Neural crest cell (in vitro differentiated cells): ENCODE results near the gene OAS3. TPM values are rescaled to one million over a fixed set of nuclear protein-coding genes. Genes with fewer than 3 reads are reported as not detected.

ENCODE experiments used
- DNase-seq: peaks from one replicate; pipeline ENCODE4 v3.0.0; 2021; ENCODE audit warnings: low read depth, mixed read lengths, low spot score
- H3K27ac Mint-ChIP-seq: one replicate; pipeline ENCODE4 v1.8.0; 2021; ENCODE audit warnings: mild to moderate bottlenecking, mixed read lengths; ENCODE audit not compliant: unreplicated experiment
- H3K27me3 Mint-ChIP-seq: 2 replicates; pipeline ENCODE4 v1.8.0; 2021; ENCODE audit warnings: low read depth, mild to moderate bottlenecking, mixed read lengths
- H3K36me3 Mint-ChIP-seq: 2 replicates; pipeline ENCODE4 v1.8.0; 2021; ENCODE audit warnings: low read depth, mild to moderate bottlenecking, mixed read lengths
- H3K4me1 Mint-ChIP-seq: 2 replicates; pipeline ENCODE4 v1.8.0; 2021; ENCODE audit warnings: mixed read lengths
- H3K4me3 Mint-ChIP-seq: one replicate; pipeline ENCODE4 v1.8.0; 2021; ENCODE audit warnings: mild to moderate bottlenecking, mixed read lengths
- H3K9me3 Mint-ChIP-seq: 2 replicates; pipeline ENCODE4 v1.8.0; 2021; ENCODE audit warnings: mixed read lengths
- CTCF ChIP-seq: fragments of 200-600 bp; sonication (generic); conservative IDR thresholded peaks from 2 replicates; pipeline ENCODE4 v1.5.0; 2021; ENCODE audit warnings: antibody characterized with exemption, mild to moderate bottlenecking
- total RNA-seq: library from RNA; stranded (reverse); gene quantifications from 2 replicates; pipeline ENCODE4 v1.2.1, GENCODE V29; 2021

The OAS3 gene
- total RNA-seq, 1 donor from 2014 or later, result 0.54 TPM

- Mint-ChIP-seq H3K4me1 (no peaks in the 10 kb centered on the region), H3K4me3 (no peak overlapping the region), H3K27me3 (peaks cover 20% of the 10 kb centered on the region), H3K36me3 (peaks cover 2% of the 10 kb centered on the region), H3K9me3 (peaks cover 10% of the 10 kb centered on the region), H3K27ac (no peak overlapping the region)
- TF ChIP-seq CTCF, result no peak
- no peak for DNase-seq
These were observed 24.3 kb downstream of the OAS3 start for GRCh38 chr12:112962561-112962960.

GRCh38 chr12:112963227-112963861 lies 25.1 kb downstream of the OAS3 start:
- no peak for TF ChIP-seq CTCF
- Mint-ChIP-seq H3K9me3 (peaks cover 5% of the 10 kb centered on the region), H3K27me3 (peaks cover 15% of the 10 kb centered on the region), H3K36me3 (no peaks in the 10 kb centered on the region), H3K27ac (no peak overlapping the region), H3K4me1 (no peaks in the 10 kb centered on the region), H3K4me3 (no peak overlapping the region)
- no peak for DNase-seq

DNA sequence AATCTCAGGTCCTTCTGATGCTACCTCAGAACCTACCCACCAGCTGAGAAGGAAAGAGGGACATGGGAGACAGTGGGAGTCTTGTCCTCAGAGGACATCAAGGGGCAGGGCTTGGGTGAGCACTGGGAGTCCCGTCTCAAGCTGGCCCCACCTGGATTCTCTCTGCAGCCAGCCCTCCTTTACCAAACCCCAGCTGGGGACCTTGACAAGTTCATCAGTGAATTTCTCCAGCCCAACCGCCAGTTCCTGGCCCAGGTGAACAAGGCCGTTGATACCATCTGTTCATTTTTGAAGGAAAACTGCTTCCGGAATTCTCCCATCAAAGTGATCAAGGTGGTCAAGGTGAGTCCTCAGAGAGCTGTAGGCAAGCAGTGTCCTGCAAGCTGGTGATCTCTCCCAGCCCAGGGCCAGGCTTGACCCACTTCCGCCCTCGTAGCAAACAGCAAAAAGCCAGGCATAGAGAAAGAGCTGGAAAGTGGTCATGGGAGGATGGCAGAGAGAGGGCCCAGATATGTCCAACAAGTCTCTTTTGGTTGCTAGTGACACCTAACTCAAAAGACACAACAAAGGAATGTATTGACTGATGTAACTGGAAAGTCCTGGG lies 25.9 kb downstream of the OAS3 start:
- Mint-ChIP-seq H3K27me3 (peaks cover 15% of the 10 kb centered on the region), H3K4me1 (no peaks in the 10 kb centered on the region), H3K9me3 (peaks cover 5% of the 10 kb centered on the region), H3K27ac (no peak overlapping the region), H3K4me3 (no peak overlapping the region), H3K36me3 (no peaks in the 10 kb centered on the region)
- TF ChIP-seq CTCF, result no peak
- no peak for DNase-seq

DNA sequence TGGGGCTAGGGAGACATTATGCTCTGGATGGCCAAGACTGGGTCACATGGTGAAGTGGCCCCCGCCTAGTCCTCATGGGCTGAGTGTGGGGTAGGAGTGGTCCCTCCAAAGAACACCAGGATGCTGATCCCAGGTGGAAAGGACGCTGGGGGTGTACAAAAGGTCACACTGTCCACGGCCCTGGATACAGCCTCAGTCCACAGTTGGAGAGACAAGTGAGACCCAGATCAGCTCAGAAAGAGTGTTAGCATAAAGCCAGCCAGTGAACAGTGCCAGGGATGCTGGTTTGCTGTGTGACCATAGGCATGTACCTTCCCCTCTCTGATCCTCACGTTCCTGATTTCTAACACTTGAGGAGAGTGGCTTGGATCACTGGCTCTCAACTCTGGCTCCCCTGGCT lies 26.6 kb downstream of the OAS3 start:
- no peak overlapping the region for H3K27ac Mint-ChIP-seq
- no peaks in the 10 kb centered on the region for H3K4me1 Mint-ChIP-seq
- no peak for TF ChIP-seq CTCF
- no peak overlapping the region for H3K4me3 Mint-ChIP-seq
- no peak for DNase-seq
- no peaks in the 10 kb centered on the region for H3K36me3 Mint-ChIP-seq
- no peaks in the 10 kb centered on the region for H3K9me3 Mint-ChIP-seq
- peaks cover 15% of the 10 kb centered on the region for H3K27me3 Mint-ChIP-seq

DNA sequence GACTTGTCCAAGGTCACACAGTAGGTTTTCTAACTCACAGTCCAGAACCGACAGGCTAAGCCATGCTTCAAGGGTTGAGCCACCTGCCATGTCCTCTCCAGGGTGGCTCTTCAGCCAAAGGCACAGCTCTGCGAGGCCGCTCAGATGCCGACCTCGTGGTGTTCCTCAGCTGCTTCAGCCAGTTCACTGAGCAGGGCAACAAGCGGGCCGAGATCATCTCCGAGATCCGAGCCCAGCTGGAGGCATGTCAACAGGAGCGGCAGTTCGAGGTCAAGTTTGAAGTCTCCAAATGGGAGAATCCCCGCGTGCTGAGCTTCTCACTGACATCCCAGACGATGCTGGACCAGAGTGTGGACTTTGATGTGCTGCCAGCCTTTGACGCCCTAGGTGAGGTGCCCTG lies 27.4 kb downstream of the OAS3 start:
- no peak for TF ChIP-seq CTCF
- Mint-ChIP-seq H3K27me3 (peaks cover 13% of the 10 kb centered on the region), H3K27ac (no peak overlapping the region), H3K4me3 (no peak overlapping the region), H3K9me3 (no peaks in the 10 kb centered on the region), H3K4me1 (no peaks in the 10 kb centered on the region), H3K36me3 (no peaks in the 10 kb centered on the region)
- DNase-seq, result no peak
